Measurements from ENCODE around the gene KRTAP26-1.

DNA sequence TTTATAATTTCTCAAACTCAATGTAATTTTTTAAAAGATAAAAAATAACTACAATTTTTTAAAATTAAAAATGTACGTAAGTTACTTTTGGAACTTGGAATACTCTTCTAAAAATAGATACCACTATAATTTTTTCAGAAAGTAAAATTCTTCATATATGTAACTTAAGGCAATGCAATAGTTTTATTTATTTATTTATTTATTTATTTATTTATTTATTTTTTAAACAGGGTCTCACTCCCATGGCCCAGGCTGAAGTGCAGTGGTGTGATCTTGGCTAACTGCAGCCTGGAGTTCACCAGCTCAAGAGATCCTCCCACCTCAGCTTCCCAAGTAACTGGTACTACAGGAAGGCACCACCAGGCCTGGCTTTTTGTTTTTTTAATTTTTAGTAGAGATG, 31.4 kb upstream of the KRTAP26-1 start:
- TF ChIP-seq, protein P1, sequence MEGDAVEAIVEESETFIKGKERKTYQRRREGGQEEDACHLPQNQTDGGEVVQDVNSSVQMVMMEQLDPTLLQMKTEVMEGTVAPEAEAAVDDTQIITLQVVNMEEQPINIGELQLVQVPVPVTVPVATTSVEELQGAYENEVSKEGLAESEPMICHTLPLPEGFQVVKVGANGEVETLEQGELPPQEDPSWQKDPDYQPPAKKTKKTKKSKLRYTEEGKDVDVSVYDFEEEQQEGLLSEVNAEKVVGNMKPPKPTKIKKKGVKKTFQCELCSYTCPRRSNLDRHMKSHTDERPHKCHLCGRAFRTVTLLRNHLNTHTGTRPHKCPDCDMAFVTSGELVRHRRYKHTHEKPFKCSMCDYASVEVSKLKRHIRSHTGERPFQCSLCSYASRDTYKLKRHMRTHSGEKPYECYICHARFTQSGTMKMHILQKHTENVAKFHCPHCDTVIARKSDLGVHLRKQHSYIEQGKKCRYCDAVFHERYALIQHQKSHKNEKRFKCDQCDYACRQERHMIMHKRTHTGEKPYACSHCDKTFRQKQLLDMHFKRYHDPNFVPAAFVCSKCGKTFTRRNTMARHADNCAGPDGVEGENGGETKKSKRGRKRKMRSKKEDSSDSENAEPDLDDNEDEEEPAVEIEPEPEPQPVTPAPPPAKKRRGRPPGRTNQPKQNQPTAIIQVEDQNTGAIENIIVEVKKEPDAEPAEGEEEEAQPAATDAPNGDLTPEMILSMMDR (optimal IDR thresholded peaks at IDR 0.05 in 1 of 3, IDR thresholded peaks at IDR 0.05 in 1 of 3, conservative IDR thresholded peaks at IDR 0.05 in 1 of 3; ENCODE audit: extremely low read depth in 1 of 3, insufficient read depth in 2 of 3, low read length in 3 of 3), result no peak
- no peak for TF ChIP-seq EZH2 (IDR thresholded peaks at IDR 0.05; ENCODE audit: low read length)

Data from keratinocyte (primary cell).